HG03135 (cell line): ENCODE data around the gene PLEKHA4.
"Not testable (repeated sequence)": the region's sequence is repeated elsewhere in the genome, so short reads cannot be mapped to it uniquely, and the experiment has no call there.

Experiments used
- ATAC-seq: cut with Tn5 transposase; IDR thresholded peaks from one replicate; pipeline ENCODE4 v1.9.1; 2021; ENCODE audit warnings: mild to moderate bottlenecking, moderate library complexity; ENCODE audit not compliant: unreplicated experiment

The PLEKHA4 gene

GRCh38 chr19:48868114-48868886 lies at the start of gene PLEKHA4:
TSS of gene PLEKHA4 (minus strand) at chr19:48868617. CDS start at chr19:48867620, 997 bp downstream.
- no peak for ATAC-seq

GRCh38 chr19:48918071-48918470 lies 49.7 kb upstream of the PLEKHA4 start:
- ATAC-seq: no peak

GRCh38 chr19:48915757-48916156 lies 47.3 kb upstream of the PLEKHA4 start:
- no peak for ATAC-seq

GRCh38 chr19:48914181-48914580 lies 45.8 kb upstream of the PLEKHA4 start:
- ATAC-seq: no peak

GRCh38 chr19:48913114-48913889 lies 44.9 kb upstream of the PLEKHA4 start:
- ATAC-seq: no peak

- no peak for ATAC-seq
Observed at GRCh38 chr19:48910803-48911202, 42.4 kb upstream of the PLEKHA4 start.

GRCh38 chr19:48909424-48910077 lies 41.1 kb upstream of the PLEKHA4 start:
- not testable (repeated sequence) for ATAC-seq

- ATAC-seq: no peak
Observed at GRCh38 chr19:48907671-48908070, 39.3 kb upstream of the PLEKHA4 start.

- ATAC-seq: no peak
Observed at GRCh38 chr19:48906324-48906723, 37.9 kb upstream of the PLEKHA4 start.

- ATAC-seq: no peak
Observed at GRCh38 chr19:48905664-48906063, 37.2 kb upstream of the PLEKHA4 start.

- ATAC-seq: not testable (repeated sequence)
Observed at GRCh38 chr19:48903788-48904187, 35.4 kb upstream of the PLEKHA4 start.

- not testable (repeated sequence) for ATAC-seq
Observed at GRCh38 chr19:48902291-48902690, 33.9 kb upstream of the PLEKHA4 start.

GRCh38 chr19:48900477-48901406 lies 32.3 kb upstream of the PLEKHA4 start:
- no peak for ATAC-seq

- ATAC-seq: peak; percentile 81
Observed at GRCh38 chr19:48899781-48900476, 31.5 kb upstream of the PLEKHA4 start, which contains the start of gene NUCB1. TSS of gene NUCB1 (plus strand) at chr19:48900312. CDS start at chr19:48900797, 485 bp downstream.

GRCh38 chr19:48899386-48899749 lies 31.0 kb upstream of the PLEKHA4 start:
- ATAC-seq: not testable (repeated sequence)

GRCh38 chr19:48897181-48897580 lies 28.8 kb upstream of the PLEKHA4 start:
- no peak for ATAC-seq

- ATAC-seq: no peak
Observed at GRCh38 chr19:48896191-48896720, 27.8 kb upstream of the PLEKHA4 start.

GRCh38 chr19:48895226-48895625 lies 26.8 kb upstream of the PLEKHA4 start:
- ATAC-seq: no peak

GRCh38 chr19:48890551-48890950 lies 22.1 kb upstream of the PLEKHA4 start:
- no peak for ATAC-seq
